Inflammatory macrophage treated with lipopolysaccharide for 1 hour (primary cell): Measurements from ENCODE around the gene MAPKAPK3.
A peak's percentile ranks its signal among the peaks of the same experiment; 100 is the strongest.

Experiments used
- DNase-seq, 2 donors: peaks; one replicate each; pipeline ENCODE4 v3.0.0-alpha.2; 2020 to 2022

MAPKAPK3 gene

DNA sequence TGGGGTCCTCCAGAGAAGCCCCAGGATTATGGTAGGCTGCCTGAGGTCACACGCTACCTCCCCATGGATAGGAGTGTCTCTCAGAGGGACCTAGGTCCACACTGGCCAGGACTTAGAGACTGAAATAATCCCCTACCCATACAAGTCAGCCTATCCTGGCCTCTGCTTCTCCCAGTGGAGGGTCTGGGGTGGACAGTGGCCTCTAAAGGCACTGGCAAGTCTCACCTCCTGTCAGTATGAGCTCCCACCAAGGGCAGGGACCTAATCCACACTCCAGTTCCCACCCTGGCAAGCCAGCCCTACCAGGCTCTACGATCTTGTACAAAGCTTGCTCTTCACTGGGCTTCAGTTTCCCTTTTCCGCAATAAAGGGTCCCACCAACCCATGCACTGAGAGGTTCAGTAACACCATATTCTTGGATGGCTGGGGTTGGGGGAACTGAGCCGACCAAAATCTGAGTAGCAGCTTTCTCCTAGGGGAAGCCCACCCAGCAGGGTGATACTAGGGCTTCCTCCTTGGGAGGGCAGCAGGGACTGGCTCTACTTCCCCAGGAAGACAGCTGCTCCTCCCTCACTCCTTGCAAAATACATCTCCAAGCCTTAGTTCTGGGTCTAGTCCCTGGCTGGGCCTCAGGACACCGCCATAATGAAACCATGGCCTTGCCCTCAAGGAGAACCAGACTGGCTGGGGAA, 7.7 kb upstream of the MAPKAPK3 start:
- peak in 1 of 2 donors; percentile 47 for DNase-seq

GRCh38 chr3:50609763-50610085, 7.2 kb upstream of the MAPKAPK3 start:
- no peak for DNase-seq

- DNase-seq = no peak
Observed at GRCh38 chr3:50610181-50610971, 6.6 kb upstream of the MAPKAPK3 start.

DNA sequence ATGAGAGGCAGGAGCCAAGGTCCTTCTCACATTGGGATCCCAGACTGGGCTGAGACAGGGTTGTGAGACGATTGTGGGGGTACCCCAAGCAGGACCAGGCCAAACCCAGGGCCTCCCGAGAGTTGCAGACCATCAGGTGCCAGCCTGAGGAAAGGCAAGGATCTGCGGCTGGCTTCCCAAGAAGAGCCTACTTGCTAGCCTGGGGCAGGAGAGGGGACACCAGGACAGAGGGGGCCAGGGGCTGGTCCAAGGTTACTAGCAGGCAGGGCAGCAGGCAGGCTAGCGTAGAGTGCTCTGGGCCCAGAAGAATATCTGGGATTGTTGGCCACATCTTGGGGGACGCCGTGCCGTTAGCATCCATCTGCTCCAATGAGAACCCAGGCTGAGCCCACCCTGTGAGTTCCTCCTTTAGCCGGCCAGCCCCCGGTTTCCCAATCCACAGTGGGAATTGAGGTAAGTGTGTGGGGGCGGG, 5.9 kb upstream of the MAPKAPK3 start:
- DNase-seq = peak in 1 of 2 donors; percentile 48

DNA sequence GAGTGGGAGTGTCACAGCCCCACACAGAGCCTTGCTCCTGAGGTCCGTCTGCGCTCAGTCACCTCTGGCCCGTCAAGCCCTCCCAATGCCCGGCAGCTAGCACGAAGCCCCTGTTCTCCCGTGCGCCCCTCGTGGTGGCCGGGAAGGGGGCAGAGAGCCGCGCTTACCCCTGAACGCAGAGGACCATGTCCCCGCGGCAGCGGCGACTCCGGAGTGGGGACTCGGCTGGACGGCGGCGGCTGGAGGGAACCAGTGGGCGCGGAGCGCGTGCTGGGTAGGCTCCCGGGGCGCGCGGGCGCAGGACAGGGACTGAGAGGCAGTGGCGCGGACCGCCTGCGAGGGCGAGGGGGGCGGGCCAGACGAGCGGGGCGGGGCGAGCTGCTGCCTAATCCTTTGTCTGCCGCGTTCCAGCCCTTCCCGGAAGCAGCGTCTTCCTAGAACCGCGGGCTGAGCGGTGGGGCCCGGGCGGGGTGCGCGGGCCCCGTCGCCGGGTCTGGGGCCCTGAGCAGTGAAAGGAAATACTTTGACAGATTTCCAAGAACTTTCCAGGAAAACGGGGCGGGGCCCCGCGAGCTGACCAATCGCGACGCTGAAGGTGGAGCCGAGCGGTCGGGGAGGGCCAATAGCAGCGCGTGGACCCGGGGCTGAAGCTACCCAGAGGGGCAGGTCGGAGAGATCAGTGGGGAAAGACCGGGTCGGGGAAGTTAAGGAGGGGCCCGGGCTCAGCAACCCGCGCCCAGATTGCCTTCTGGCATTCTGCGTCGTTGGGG, 5.3 kb upstream of the MAPKAPK3 start, which contains the start of gene CISH:
Gene CISH, minus strand, starts transcription at position 311 of the 770 bp plus-strand sequence. Its CDS starts 124 bp downstream, at position 187.
- peak; percentile 99 to 100 for DNase-seq

GRCh38 chr3:50612234-50612882, 4.6 kb upstream of the MAPKAPK3 start:
- DNase-seq = no peak

DNA sequence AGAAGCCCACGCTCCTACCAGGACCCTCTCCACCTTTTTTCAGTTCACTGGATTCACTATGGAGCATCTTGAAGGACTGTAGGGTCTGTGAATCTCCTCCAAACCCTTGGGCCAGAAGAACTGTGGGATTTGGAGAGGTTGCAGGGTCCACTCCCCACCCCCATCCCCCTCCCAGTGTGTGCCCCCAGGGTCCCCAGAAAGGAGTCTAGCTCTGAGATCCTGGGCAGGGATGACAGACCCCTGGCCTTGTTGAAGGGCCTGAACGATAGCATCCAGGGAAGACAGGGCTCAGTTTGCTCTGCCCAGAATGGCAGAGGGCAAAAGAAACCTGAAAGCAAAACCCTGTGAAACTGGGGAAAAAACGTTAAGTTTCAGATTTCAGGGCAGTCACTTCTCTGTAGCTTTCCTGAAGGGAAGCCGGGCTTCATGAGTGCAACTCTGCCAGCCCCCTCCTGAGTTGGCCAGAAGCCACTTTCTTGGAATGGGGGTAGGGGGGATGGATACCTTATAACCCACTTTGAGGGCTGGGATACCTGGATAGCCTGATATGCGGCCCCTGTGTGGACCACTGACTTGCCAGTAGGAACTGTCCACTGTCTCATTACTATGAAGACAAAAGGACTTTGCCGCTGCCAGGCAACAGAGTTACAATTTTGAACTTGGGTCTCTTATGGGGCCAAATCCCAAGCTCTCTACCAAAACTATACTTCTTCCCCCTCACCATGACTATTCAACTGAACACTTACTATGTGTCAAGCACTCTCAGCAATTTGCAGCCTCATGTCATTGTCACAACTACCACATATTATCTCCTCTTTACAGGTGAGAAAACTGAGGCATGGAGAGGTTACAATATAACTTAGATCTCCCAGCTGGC, 3.7 kb upstream of the MAPKAPK3 start:
- no peak for DNase-seq

DNA sequence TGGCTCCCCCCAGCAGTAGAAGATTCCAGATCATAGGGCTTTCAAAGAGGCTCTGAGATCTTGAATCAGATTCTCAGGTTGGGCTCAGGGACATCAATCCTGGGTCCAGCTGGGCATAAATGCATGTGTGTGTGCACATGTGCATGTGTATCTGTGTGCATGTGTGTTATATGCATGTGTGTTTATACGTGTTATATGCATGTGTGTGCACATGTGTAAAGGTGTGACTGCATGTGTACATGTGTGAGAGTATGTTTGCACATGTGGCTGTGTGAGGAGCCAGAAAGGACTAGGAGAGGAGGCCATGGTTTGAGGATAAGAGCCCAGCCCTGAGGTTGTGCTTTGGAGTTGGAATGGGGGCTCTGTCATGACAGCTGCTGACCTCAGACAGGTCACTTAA, 1.8 kb upstream of the MAPKAPK3 start:
- no peak for DNase-seq

GRCh38 chr3:50616003-50616769, 765 bp upstream of the MAPKAPK3 start:
- peak; percentile 68 to 83 for DNase-seq

- peak; percentile 86 to 98 for DNase-seq
Observed at GRCh38 chr3:50616770-50617095, 218 bp upstream of the MAPKAPK3 start.

GRCh38 chr3:50617911-50618481, 1.0 kb downstream of the MAPKAPK3 start:
- DNase-seq = no peak

DNA sequence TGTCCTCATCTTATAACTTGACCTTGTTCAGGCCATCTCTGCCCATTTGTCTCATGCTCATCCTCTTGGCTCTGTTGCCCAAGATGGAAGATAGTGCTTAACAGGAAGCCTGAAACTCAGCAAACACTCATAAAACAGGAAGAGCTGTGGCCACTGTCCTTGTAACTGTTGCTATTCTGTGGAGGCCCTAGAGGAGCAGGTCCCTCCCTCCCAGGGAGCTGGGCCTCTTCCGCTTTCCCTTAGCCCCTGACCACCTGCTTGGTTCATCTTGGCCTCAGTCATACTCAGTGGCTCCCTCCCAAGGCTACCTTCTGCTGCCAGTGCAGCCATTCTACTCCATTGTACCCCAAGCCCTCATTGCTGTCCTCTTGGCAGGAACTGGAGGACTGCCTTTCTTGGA, 3.5 kb downstream of the MAPKAPK3 start:
- DNase-seq = peak; percentile 68 to 79

DNA sequence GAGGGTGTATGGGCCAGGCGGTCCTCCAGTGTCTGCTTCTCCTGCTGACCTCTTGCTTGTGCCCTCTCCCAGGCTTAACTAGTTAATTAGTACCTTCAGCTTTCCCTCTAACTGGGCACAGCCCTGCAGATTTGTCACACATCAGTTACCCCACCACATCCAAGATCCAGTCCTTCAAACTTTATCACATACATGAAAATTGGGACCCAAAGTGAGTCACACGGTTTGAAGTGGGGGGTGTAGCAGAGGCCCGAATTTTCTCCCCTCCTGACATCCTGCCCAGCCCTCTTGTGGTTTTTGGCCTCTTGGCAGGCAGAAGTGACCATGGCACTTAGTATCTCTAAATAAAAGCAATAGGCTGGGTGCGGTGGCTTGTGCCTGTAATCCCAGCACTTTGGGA, 3.9 kb downstream of the MAPKAPK3 start:
- DNase-seq = peak in 1 of 2 donors; percentile 44

DNA sequence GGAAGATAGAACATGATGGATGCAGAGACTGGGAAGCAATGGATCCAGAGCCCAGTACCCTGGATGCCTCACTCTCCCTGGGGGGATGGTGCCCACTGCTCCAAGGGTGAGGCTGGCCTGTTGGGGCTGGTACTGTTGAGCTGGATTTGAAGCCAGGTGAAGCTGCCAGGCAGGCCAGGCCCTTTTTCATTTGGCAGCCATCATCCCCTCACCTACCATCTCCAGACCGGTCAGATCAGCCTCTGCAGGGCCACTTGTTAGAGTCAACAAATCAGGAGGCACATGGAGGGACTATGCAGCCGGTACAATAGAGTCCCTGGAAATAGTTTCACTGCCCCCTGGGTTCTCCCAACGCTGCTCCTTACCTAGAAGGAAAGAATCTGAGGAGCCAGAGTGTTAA, 5.9 kb downstream of the MAPKAPK3 start:
- DNase-seq = no peak

- DNase-seq = peak; percentile 50 to 63
Observed at GRCh38 chr3:50623840-50624474, 7.0 kb downstream of the MAPKAPK3 start.

DNA sequence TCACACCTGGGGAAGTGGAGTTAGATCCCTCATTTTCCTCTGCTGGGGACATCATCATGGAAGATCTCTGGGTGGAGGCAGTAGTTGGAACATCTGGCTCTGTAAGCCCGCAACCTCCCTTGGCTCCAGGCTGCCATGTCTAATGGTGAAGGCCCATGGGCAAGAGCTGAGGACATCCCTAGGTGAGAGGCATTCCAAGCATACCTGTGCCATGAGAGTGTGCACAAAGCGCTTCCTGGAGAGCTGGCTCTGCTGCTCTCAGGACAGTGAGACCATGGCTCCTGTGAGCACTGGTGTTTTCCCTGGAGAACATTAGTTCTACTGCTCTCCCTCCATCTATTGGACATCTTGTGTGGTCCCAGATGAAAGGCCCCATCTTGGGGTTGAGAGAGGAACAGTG, 7.7 kb downstream of the MAPKAPK3 start:
- no peak for DNase-seq

DNA sequence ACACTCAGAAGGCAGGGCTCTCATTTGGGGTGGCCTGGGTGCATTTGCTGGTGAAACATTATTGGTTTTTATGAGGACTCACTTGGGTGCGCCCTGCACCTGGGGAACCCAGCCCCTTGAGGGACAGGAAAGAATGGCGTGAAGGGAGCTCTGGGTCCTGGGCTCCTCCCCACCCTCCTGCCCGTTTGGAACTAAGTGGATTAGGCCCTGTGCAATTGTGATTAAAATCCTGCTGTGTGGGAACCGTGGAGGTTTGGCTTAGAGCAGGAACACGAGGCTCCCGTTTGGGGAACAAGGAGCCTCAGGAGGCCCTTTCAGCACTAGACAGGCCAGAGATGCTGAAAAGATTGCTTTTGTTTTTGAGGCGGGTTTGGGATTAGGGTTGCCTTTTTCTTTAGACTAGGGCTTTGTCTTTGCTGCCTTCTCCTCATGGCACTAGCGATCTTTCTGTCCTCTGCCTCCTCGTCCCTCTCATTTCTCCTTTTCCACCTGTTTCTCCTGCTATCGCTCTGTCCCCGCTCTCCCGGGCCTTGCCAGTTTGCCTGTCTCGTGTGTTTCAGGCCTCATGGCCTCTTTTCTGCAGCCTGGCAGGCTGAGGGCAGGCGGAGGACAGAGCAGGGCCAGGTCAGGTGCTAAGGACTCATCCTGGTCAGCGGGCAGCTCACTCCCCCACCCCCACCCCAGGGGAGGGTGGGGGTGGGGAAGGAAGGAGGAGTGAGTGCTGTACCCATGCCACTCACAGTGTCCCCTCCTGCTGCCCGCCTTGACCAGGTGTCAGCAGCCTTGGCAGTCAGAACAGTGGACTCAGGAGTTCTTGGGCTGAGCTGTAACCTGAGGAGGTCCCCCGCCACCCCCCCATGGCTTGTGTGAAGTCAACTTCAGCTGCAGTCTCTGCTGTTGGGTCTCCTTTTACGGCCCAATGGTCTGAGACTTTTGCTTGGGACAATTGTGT, 8.6 kb downstream of the MAPKAPK3 start:
- DNase-seq = no peak

DNA sequence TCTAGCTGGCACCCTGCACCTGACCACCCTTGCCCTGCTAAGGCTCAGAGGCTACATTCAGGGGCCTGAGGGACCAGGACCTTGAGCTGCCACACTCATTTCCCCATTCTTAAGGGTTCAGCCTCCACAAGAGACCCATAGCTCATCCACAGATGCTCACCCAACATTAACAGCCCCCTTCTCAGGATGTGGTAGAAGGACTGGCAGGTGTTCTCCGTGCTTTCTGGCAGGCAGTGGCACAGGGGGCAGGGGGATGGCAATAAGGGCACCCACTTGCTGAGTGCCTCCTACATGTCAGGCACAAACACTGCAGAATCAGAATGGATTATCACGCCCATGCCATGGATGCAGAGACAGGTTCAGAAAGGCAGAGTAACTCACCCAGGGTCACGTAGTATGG, 9.4 kb downstream of the MAPKAPK3 start:
- no peak for DNase-seq

- peak; percentile 69 to 83 for DNase-seq
Observed at GRCh38 chr3:50627407-50628051, 10.6 kb downstream of the MAPKAPK3 start.
